Neural progenitor cell (in vitro differentiated cells): ENCODE measurements around the gene KLKB1. TPM values are rescaled to one million over a fixed set of nuclear protein-coding genes. Genes with fewer than 3 reads are reported as not detected.
"Not testable (repeated sequence)": the region's sequence is repeated elsewhere in the genome, so short reads cannot be mapped to it uniquely, and the experiment has no call there.

ENCODE experiments used
- DNase-seq: peaks from one replicate; pipeline ENCODE4 v3.0.0-alpha.2; 2016; ENCODE audit warnings: low spot score
- H2AFZ ChIP-seq: fragments of 200-600 bp; sonication (generic); replicated peaks from 2 replicates; pipeline ENCODE4 v1.6.1; 2016; ENCODE audit warnings: antibody characterized with exemption
- H3F3A ChIP-seq: fragments of 200-600 bp; sonication (generic); 2 replicates; pipeline ENCODE4 v1.6.1; 2016; ENCODE audit warnings: antibody characterized with exemption, low read depth
- H3K27ac ChIP-seq: fragments of 200-600 bp; sonication (generic); 2 replicates; pipeline ENCODE4 v1.5.1; 2016; ENCODE audit warnings: mild to moderate bottlenecking
- H3K27me3 ChIP-seq: fragments of 200-600 bp; sonication (generic); 2 replicates; pipeline ENCODE4 v1.6.1; 2016; ENCODE audit warnings: mild to moderate bottlenecking, moderate library complexity
- H3K36me3 ChIP-seq: fragments of 200-600 bp; sonication (generic); 2 replicates; pipeline ENCODE4 v1.5.1; 2016
- H3K4me1 ChIP-seq: fragments of 200-600 bp; sonication (generic); 2 replicates; pipeline ENCODE4 v1.6.1; 2016; ENCODE audit warnings: mixed run types
- H3K4me2 ChIP-seq: fragments of 200-600 bp; sonication (generic); 2 replicates; pipeline ENCODE4 v1.6.1; 2016
- H3K4me3 ChIP-seq: fragments of 200-600 bp; sonication (generic); 2 replicates; pipeline ENCODE4 v1.5.1; 2016
- H3K79me2 ChIP-seq: fragments of 200-600 bp; sonication (generic); 2 replicates; pipeline ENCODE4 v1.6.1; 2016; ENCODE audit warnings: low read depth
- H3K9ac ChIP-seq: fragments of 200-600 bp; sonication (generic); 2 replicates; pipeline ENCODE4 v1.6.1; 2016
- H3K9me3 ChIP-seq: fragments of 200-600 bp; sonication (generic); 2 replicates; pipeline ENCODE4 v1.5.1; 2016; ENCODE audit warnings: low read depth
- H4K20me1 ChIP-seq: fragments of 200-600 bp; sonication (generic); 2 replicates; pipeline ENCODE4 v1.6.1; 2016; ENCODE audit warnings: low read depth
- H3K27ac Mint-ChIP-seq: 3 replicates; pipeline ENCODE4 v1.8.0; 2021; ENCODE audit warnings: mixed read lengths
- H3K27me3 Mint-ChIP-seq: 2 replicates; pipeline ENCODE4 v1.8.0; 2022; ENCODE audit warnings: low read depth, mild to moderate bottlenecking, inconsistent platforms, moderate library complexity, mixed read lengths; ENCODE audit not compliant: insufficient read depth
- H3K36me3 Mint-ChIP-seq: 3 replicates; pipeline ENCODE4 v1.8.0; 2021; ENCODE audit warnings: mixed read lengths
- H3K4me1 Mint-ChIP-seq: 3 replicates; pipeline ENCODE4 v1.8.0; 2021; ENCODE audit warnings: mixed read lengths
- H3K4me3 Mint-ChIP-seq: 3 replicates; pipeline ENCODE4 v1.8.0; 2021; ENCODE audit warnings: mild to moderate bottlenecking, moderate library complexity, mixed read lengths
- H3K9me3 Mint-ChIP-seq: 3 replicates; pipeline ENCODE4 v1.8.0; 2020; ENCODE audit warnings: mixed read lengths
- CTCF ChIP-seq: fragments of 200-600 bp; sonication (generic); IDR thresholded peaks from 2 replicates; pipeline ENCODE4 v1.5.1; 2017; ENCODE audit warnings: antibody characterized with exemption, mild to moderate bottlenecking
- EZH2 ChIP-seq: fragments of 200-600 bp; sonication (generic); IDR thresholded peaks from 2 replicates; pipeline ENCODE4 v1.6.1; 2017; ENCODE audit warnings: antibody characterized with exemption, mild to moderate bottlenecking, moderate library complexity
- EZH2phosphoT487 ChIP-seq: fragments of 200-600 bp; sonication (generic); IDR thresholded peaks from 2 replicates; pipeline ENCODE4 v1.6.1; 2017; ENCODE audit warnings: antibody characterized with exemption
- total RNA-seq: library from RNA; depleted of rRNA; stranded (reverse); fragments of >200 nt; gene quantifications from 2 replicates; pipeline ENCODE4 v1.2.3, GENCODE V29; 2015; ENCODE audit warnings: low replicate concordance

KLKB1 gene
- total RNA-seq, 1 donor from 2014 or later, result 0.39 TPM

- Histone ChIP-seq H3K4me1 (peaks cover 11% of the 10 kb centered on the region), H3K4me3 (no peak overlapping the region), H3K9me3 (no peaks in the 10 kb centered on the region), H3K9ac (no peak overlapping the region), H3F3A (no peaks in the 10 kb centered on the region), H4K20me1 (no peaks in the 10 kb centered on the region), H3K27ac (no peak overlapping the region), H3K4me2 (no peak overlapping the region), H3K36me3 (no peaks in the 10 kb centered on the region), H2AFZ (no peak overlapping the region), H3K27me3 (no peaks in the 10 kb centered on the region), H3K79me2 (no peaks in the 10 kb centered on the region)
- Mint-ChIP-seq H3K27ac (no peak overlapping the region), H3K27me3 (peaks cover 5% of the 10 kb centered on the region), H3K4me1 (peaks cover 21% of the 10 kb centered on the region), H3K36me3 (no peaks in the 10 kb centered on the region), H3K9me3 (peaks cover 2% of the 10 kb centered on the region), H3K4me3 (no peak overlapping the region)
- no peak for DNase-seq
- TF ChIP-seq EZH2phosphoT487 (no peak), EZH2 (no peak), CTCF (no peak)
Measured at GRCh38 chr4:186264660-186265059, 37.4 kb downstream of the KLKB1 start.

- not testable (repeated sequence) for H3K79me2 ChIP-seq, H3K9me3 Mint-ChIP-seq, H3K27me3 ChIP-seq, H4K20me1 ChIP-seq, H3K9ac ChIP-seq, DNase-seq, H3K36me3 Mint-ChIP-seq, H3K36me3 ChIP-seq, H3K27ac ChIP-seq, H2AFZ ChIP-seq, H3K27me3 Mint-ChIP-seq, H3K4me3 ChIP-seq, H3K27ac Mint-ChIP-seq, H3F3A ChIP-seq, H3K4me3 Mint-ChIP-seq, H3K4me2 ChIP-seq, H3K9me3 ChIP-seq
- peaks cover 11% of the 10 kb centered on the region for H3K4me1 ChIP-seq
- H3K4me1 Mint-ChIP-seq, result peaks cover 21% of the 10 kb centered on the region
Measured at GRCh38 chr4:186265250-186265649, 37.9 kb downstream of the KLKB1 start.

- Histone ChIP-seq H3K79me2 (no peaks in the 10 kb centered on the region), H3K27ac (no peak within 1 kb of the TSS), H3K9ac (no peak within 1 kb of the TSS), H4K20me1 (no peaks in the 10 kb centered on the region), H3K27me3 (no peaks in the 10 kb centered on the region), H3K9me3 (no peaks in the 10 kb centered on the region), H2AFZ (peak within 1 kb of the TSS; percentile 87), H3K4me1 (peaks cover 11% of the 10 kb centered on the region), H3K4me2 (peak within 1 kb of the TSS; percentile 59), H3F3A (no peaks in the 10 kb centered on the region), H3K36me3 (no peaks in the 10 kb centered on the region), H3K4me3 (peak within 1 kb of the TSS; percentile 25)
- no peaks in the 10 kb centered on the region for H3K36me3 Mint-ChIP-seq
- H3K4me3 Mint-ChIP-seq, result peak within 1 kb of the TSS; percentile 81
- H3K27ac Mint-ChIP-seq, result peak within 1 kb of the TSS; percentile 79
- DNase-seq, result no peak
- TF ChIP-seq EZH2phosphoT487 (no peak), EZH2 (no peak)
- peaks cover 2% of the 10 kb centered on the region for H3K9me3 Mint-ChIP-seq
- H3K27me3 Mint-ChIP-seq, result peaks cover 5% of the 10 kb centered on the region
- H3K4me1 Mint-ChIP-seq, result peaks cover 21% of the 10 kb centered on the region
Measured at GRCh38 chr4:186265683-186266652, 38.7 kb downstream of the KLKB1 start, which contains the start of gene F11. Gene F11, plus strand, starts transcription at chr4:186266189. Its CDS starts 948 bp downstream, at chr4:186267137.

GRCh38 chr4:186266729-186267456 is 39.6 kb downstream of the KLKB1 start:
- Histone ChIP-seq H3F3A (no peaks in the 10 kb centered on the region), H3K9ac (no peak overlapping the region), H3K4me3 (peak overlapping the region; percentile 25), H3K4me2 (peak overlapping the region; percentile 59), H4K20me1 (no peaks in the 10 kb centered on the region), H3K36me3 (no peaks in the 10 kb centered on the region), H3K27ac (no peak overlapping the region), H2AFZ (peak overlapping the region; percentile 87), H3K4me1 (peaks cover 11% of the 10 kb centered on the region), H3K79me2 (no peaks in the 10 kb centered on the region), H3K27me3 (no peaks in the 10 kb centered on the region), H3K9me3 (no peaks in the 10 kb centered on the region)
- Mint-ChIP-seq H3K27me3 (peaks cover 5% of the 10 kb centered on the region), H3K9me3 (peaks cover 2% of the 10 kb centered on the region), H3K4me1 (peaks cover 21% of the 10 kb centered on the region), H3K4me3 (peak overlapping the region; percentile 81), H3K27ac (peak overlapping the region; percentile 79), H3K36me3 (no peaks in the 10 kb centered on the region)
- no peak for TF ChIP-seq EZH2
- no peak for TF ChIP-seq CTCF
- TF ChIP-seq EZH2phosphoT487, result no peak
- DNase-seq, result peak; percentile 73
